ENCODE data around the gene DMD. TPM values are rescaled to one million over a fixed set of nuclear protein-coding genes. Genes with fewer than 3 reads are reported as not detected.

DMD gene
- total and polyA plus RNA-seq, 4 donors: 3.9 to 73.8 (median 11.2) TPM

GRCh38 chrX:31600823-31601222 lies 1610.5 kb downstream of the DMD start:
- H3K4me3 ChIP-seq: no peak overlapping the region
- DNase-seq: no peak

GRCh38 chrX:31593353-31593752 lies 1618.0 kb downstream of the DMD start:
- Histone ChIP-seq H3K9ac (ENCODE audit: insufficient read depth in 1 of 2, low read length in 2 of 2) (no peak overlapping the region), H3K4me3 (no peak overlapping the region), H3K36me3 (ENCODE audit: control insufficient read depth in 4 of 4, insufficient read depth in 4 of 4, low read length in 4 of 4) (no peaks in the 10 kb centered on the region), H3K27me3 (ENCODE audit: control insufficient read depth in 3 of 3, insufficient read depth in 3 of 3, low read length in 2 of 3) (peaks cover 0 to 10% (median 0%) of the 10 kb centered on the region in 3 donors), H3K27ac (ENCODE audit: low read depth in 1 of 2, low read length in 1 of 2) (no peak overlapping the region), H3K4me1 (ENCODE audit: control insufficient read depth in 5 of 5, insufficient read depth in 5 of 5, low read length in 5 of 5) (no peaks in the 10 kb centered on the region), H3K9me3 (ENCODE audit: control insufficient read depth in 4 of 4, insufficient read depth in 3 of 4, low read length in 3 of 4) (no peaks in the 10 kb centered on the region)
- ATAC-seq (ENCODE audit: insufficient read depth, low FRiP score) (no peak), DNase-seq (no peak)
- 71 to 83% methylated on average over 2 of the region's 2 CpGs for WGBS, 2 donors
- TF ChIP-seq CTCF (IDR thresholded peaks at IDR 0.05; ENCODE audit: control extremely low read depth, extremely low read depth): no peak

More at GRCh38 chrX:31600823-31601222, 1610.5 kb downstream of the DMD start:
- no peaks in the 10 kb centered on the region for H3K36me3 ChIP-seq (ENCODE audit: control insufficient read depth in 4 of 4, insufficient read depth in 4 of 4, low read length in 4 of 4)
- no peak for TF ChIP-seq CTCF (IDR thresholded peaks at IDR 0.05; ENCODE audit: control extremely low read depth, extremely low read depth)
- no peaks in the 10 kb centered on the region for H3K9me3 ChIP-seq (ENCODE audit: control insufficient read depth in 4 of 4, insufficient read depth in 3 of 4, low read length in 3 of 4)
- H3K4me1 ChIP-seq (ENCODE audit: control insufficient read depth in 5 of 5, insufficient read depth in 5 of 5, low read length in 5 of 5): no peaks in the 10 kb centered on the region
- no peak overlapping the region for H3K27ac ChIP-seq (ENCODE audit: low read depth in 1 of 2, low read length in 1 of 2)
- WGBS, 2 donors: 84 to 87% methylated on average over 3 of the region's 3 CpGs
- no peak for ATAC-seq (ENCODE audit: insufficient read depth, low FRiP score)
- no peak overlapping the region for H3K9ac ChIP-seq (ENCODE audit: insufficient read depth in 1 of 2, low read length in 2 of 2)
- peaks cover 0 to 5% (median 2%) of the 10 kb centered on the region in 3 donors for H3K27me3 ChIP-seq (ENCODE audit: control insufficient read depth in 3 of 3, insufficient read depth in 3 of 3, low read length in 2 of 3)

GRCh38 chrX:31591355-31591754 lies 1620.0 kb downstream of the DMD start:
- WGBS, 2 donors: 60 to 80% methylated on average over 2 of the region's 2 CpGs
- Histone ChIP-seq H3K9me3 (ENCODE audit: control insufficient read depth in 4 of 4, insufficient read depth in 3 of 4, low read length in 3 of 4) (no peaks in the 10 kb centered on the region), H3K36me3 (ENCODE audit: control insufficient read depth in 4 of 4, insufficient read depth in 4 of 4, low read length in 4 of 4) (no peaks in the 10 kb centered on the region), H3K27me3 (ENCODE audit: control insufficient read depth in 3 of 3, insufficient read depth in 3 of 3, low read length in 2 of 3) (peaks cover 0 to 7% (median 2%) of the 10 kb centered on the region in 3 donors), H3K4me3 (no peak overlapping the region), H3K27ac (ENCODE audit: low read depth in 1 of 2, low read length in 1 of 2) (no peak overlapping the region), H3K4me1 (ENCODE audit: control insufficient read depth in 5 of 5, insufficient read depth in 5 of 5, low read length in 5 of 5) (no peaks in the 10 kb centered on the region), H3K9ac (ENCODE audit: insufficient read depth in 1 of 2, low read length in 2 of 2) (no peak overlapping the region)
- ATAC-seq (ENCODE audit: insufficient read depth, low FRiP score): no peak
- TF ChIP-seq CTCF (IDR thresholded peaks at IDR 0.05; ENCODE audit: control extremely low read depth, extremely low read depth): no peak
- no peak for DNase-seq

- no peaks in the 10 kb centered on the region for H3K9me3 ChIP-seq (ENCODE audit: control insufficient read depth in 4 of 4, insufficient read depth in 3 of 4, low read length in 3 of 4)
- no peak overlapping the region for H3K9ac ChIP-seq (ENCODE audit: insufficient read depth in 1 of 2, low read length in 2 of 2)
- H3K4me3 ChIP-seq: no peak overlapping the region
- ATAC-seq (ENCODE audit: insufficient read depth, low FRiP score) (no peak), DNase-seq (peak in 1 of 3 donors; percentile 20)
- no peaks in the 10 kb centered on the region for H3K36me3 ChIP-seq (ENCODE audit: control insufficient read depth in 4 of 4, insufficient read depth in 4 of 4, low read length in 4 of 4)
- no peak for TF ChIP-seq CTCF (IDR thresholded peaks at IDR 0.05; ENCODE audit: control extremely low read depth, extremely low read depth)
- peaks cover 0 to 7% (median 2%) of the 10 kb centered on the region in 3 donors for H3K27me3 ChIP-seq (ENCODE audit: control insufficient read depth in 3 of 3, insufficient read depth in 3 of 3, low read length in 2 of 3)
- H3K4me1 ChIP-seq (ENCODE audit: control insufficient read depth in 5 of 5, insufficient read depth in 5 of 5, low read length in 5 of 5): no peaks in the 10 kb centered on the region
- WGBS, 2 donors: 78 to 85% methylated on average over 5 of the region's 5 CpGs
- H3K27ac ChIP-seq (ENCODE audit: low read depth in 1 of 2, low read length in 1 of 2): no peak overlapping the region
These were observed 1620.7 kb downstream of the DMD start for GRCh38 chrX:31590581-31591114.

Data from lung (tissue), 12 donors.